ENCODE measurements around the gene RCAN1. TPM values are rescaled to one million over a fixed set of nuclear protein-coding genes. Genes with fewer than 3 reads are reported as not detected.

The RCAN1 gene
- total RNA-seq, 1 donor from 2014 or later, result 57.5 TPM

DNA sequence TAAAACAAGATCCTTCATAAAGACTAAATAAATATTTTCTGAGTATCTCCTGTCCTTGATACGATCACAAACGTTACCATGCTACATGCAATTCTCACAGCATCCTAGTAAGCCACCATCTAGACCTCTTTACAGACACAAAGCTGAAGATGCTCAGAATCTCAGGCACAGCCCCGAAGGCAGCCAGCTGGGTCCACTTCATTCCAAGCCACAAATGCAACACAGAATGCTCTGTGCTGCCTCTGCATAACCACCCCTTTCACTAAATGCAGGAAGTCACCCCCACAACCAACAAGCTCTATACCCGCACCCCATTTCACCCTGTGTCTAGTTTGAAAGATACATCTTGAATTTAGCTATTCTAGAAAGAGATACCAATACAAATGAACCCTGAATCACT lies 12.9 kb downstream of the RCAN1 start:
- no peak for DNase-seq (ENCODE audit: low spot score)

DNA sequence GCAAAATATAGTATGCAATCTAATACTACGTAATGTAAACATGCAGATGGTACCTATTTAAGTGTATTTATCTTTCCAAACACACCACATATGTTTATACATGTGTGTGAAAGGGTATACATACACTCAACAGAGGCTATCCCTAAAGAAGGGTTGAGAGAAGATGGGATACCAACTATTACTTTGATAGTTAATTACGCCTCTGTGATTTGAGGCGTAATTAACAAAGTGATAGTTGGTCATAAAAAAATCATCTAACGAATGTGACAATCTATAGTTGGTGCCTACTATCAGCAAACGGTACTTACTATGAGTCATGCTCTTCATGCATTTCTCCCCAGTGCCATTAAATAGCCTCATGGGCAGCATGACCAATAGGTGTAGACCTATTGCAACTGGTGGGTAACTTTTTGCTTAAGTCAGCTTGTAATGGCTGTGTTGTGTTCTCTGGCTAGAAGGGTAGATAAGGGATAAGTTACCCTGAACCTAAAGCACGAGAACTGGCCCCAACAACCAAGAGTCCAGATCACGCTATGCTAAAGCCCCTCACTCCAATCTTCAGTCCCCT lies 15.3 kb downstream of the RCAN1 start:
- DNase-seq (ENCODE audit: low spot score), result no peak

DNA sequence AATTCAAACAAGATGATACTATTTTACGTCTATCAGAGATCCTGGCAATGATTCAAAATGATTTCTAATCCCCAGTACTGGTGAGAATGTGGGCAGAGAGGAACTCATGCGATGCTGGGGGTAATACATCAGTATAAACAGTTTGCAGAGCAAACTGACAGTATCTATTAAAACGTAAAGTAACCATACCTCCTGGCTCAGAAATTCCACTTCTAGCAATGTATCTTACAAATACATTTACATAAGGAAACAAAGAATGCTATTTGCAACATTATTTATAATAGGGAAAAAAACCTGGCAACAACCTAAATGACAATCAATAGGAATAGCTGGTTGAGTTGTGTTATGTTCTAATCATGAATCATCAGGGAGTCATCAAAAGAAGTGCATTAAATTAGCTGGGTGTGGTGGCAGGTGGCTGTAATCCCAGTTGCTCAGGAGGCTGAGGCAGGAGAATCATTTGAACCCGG lies 15.9 kb downstream of the RCAN1 start:
- no peak for DNase-seq (ENCODE audit: low spot score)

DNA sequence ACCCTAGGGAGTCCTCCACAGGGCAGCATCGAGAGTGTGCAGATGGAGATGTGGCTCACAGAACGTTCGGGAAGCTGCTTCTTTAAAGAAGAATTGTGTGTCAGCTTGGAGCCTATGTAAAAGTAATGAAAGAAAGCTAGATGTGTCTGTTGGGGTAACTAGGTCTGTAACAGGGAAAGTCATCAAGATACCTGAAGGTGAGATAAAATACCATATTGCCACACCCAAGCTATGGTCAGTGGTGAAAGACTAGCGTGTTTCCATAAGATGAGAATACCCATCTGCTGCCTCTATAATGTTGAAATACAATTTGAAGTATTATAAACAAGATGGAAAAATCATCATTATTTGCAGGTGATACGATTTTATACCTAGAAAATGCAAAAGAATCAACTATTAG lies 17.5 kb downstream of the RCAN1 start:
- DNase-seq (ENCODE audit: low spot score), result no peak

DNA sequence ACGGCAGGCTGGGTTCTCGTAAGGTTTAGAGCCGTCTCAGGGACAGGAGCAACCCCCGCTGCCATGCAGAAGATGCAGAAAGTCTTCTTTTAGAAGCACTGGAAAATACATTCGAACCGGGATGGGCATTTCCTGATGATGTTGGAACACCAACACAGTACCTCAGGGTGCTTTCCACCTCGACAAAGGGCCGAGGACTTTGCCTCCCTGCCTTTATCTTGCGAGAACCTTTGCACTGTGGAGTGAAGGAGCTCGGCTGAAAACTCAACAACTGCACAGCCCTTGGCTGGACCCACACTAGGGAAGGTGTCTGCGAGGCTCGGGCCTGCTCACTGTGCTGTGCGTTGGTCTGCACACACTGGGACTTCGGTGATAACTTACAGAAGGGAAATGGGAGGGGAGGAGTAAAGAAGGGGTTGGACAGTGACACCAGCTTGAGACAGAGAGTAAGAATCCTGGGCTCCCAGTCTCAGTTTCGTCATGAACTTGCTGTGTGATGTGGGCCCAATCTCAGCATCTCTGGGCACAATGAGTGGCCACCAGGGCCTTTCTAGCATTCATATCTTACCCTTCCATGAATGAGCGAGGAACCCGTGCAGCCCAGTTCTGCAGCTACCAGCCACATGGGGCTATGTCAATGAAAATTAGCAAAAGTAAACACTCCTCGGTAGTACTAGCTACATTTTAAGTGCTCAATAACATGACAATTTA lies 18.2 kb downstream of the RCAN1 start:
- no peak for DNase-seq (ENCODE audit: low spot score)

DNA sequence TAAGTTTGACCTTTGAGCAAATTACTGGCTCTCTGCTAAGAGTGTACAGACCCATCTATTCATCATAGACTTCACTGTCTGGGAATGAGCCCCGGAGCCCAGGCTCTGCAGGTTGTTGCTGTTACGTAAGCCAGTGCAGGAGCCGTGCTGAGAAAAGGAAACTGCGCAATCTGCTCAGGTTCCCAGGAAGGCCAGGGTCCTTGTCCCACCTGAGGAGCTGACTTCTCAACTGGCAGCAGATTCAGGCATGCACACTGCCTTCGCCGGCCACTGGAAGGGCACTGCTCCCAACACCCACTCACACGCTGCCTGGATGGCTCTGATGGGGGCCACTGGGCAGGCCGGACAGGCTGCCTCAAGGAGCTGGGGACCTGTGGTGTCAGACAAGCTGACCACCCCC lies 19.5 kb downstream of the RCAN1 start:
- DNase-seq (ENCODE audit: low spot score), result no peak

DNA sequence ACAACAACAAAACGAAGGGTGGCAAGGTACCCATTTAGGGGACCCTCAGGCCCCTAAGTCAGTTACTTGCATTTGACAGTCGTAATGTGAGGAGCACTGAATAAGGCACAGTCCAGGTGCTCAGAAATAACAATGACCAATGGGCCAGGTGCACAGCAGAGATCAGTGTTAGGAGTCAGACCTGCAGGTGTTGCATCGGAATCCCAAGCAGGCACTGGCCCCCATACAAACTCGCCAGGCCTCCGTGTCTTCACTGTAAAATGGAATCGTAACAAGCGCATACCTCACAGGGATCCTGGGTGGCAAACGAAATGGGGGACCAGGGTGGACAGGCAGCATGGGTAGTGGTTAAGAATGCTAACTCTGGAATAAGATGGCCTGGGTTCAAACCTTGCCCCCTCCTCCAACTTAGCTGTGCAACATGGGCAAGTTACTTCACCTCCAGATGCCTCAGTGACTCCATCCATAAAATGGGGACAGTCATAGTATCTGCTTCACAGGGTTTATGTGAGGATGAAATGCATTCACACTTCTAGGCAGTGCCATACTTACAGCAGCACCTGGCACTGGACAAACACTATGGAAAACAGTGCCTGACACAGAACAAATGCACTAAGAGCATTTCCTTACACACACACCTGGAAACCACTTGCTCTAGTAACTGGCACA lies 20.2 kb downstream of the RCAN1 start:
- DNase-seq (ENCODE audit: low spot score), result no peak

DNA sequence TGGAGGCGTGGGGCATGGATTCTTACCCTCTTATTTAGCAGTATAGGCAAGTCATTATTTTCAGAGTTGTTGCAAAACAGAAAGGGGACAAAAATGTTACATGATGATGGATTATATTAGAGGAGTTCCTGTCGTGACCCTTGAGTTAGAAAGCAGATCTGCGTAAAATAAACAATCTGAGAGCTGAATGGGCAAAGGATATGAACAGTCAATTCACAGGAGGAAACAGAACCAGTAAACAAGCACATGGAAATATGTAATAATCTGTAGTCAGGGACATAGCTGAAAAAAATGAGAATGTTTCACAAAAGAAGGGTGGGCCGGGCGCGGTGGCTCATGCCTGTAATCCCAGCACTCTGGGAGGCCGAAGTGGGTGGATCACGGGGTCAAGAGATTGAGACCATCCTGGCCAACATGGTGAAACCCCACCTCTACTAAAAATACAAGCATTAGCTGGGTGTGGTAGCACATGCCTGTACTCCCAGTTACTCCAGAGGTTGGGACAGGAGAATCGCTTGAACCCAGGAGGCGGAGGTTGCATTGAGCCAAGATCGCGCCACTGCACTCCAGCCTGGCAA lies 20.9 kb downstream of the RCAN1 start:
- DNase-seq (ENCODE audit: low spot score), result no peak

DNA sequence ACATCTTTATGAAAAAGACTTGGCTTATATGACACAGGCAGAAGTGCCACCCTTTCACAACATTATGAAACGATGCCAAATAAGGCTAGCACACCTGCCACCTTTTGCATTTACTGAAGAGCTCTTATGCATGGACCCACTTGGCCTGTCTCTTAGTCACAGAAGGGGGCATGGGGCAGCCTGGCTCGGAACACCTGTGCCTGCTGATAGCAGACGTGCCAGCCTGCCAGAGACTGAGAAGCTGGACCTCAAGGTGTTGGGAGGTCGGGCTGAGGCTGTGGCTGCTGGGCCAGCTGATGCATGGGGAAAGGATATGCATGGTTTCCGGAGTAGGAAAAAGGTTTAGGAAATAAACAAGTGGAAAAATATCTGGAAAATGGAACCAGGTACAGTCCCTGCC lies 21.5 kb downstream of the RCAN1 start:
- DNase-seq (ENCODE audit: low spot score), result no peak

DNA sequence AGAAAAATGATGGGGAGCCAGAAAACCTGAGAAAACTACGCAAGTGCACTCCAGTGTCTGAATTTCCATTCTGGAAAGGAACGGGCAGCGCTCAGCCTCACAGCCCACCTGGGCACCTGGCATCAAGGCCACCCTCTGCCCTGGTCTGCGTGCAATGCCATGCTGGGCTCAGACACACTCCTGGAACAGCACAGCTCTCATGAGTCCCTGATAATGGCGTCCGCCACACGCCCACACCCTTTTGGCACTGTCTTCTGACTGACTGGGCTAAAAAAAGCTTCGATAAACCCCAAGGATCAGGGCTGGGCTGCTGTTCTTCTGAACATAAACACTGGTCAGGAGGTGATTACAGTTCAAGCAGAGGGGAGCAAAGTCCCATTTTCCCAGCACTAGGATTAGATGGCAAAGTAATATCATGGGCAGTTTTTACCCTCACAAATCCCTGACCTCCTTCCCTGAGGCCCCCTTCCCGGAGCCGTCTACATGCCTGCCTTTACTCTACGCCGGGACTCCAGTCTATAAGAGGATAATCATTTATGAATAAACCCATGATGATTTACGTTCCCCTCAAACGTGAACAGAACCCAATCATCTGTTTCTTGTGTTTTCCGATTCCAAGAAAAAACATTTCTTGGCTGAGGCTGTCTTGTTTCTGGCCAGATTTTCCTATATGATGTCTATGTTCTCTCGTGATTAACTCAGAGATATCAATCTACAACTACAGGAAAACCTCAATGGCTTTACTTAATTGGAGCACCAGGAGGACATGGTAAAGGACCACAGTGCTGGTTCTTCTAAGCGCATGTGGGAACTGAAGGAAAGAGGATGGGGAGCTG lies 22.6 kb downstream of the RCAN1 start:
- DNase-seq (ENCODE audit: low spot score), result no peak

DNA sequence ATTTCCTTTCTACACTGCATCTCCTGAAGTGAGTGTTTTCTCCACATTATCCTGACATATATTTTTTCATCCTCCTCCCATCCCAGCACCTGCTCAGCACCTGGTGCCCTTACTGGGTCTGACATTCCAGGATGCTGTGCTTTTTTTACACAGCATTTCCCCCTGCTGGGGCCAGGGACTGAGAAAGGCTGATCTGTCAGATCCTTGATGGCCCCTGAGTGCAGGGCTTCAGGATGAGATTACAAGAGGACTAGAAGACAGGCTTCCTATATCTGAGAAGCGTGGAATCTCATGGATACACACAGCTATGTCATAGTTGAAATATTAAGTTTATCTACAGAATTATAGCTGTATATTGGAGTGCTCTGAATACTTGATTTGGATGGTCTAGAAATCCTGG lies 24.4 kb downstream of the RCAN1 start:
- DNase-seq (ENCODE audit: low spot score), result no peak

DNA sequence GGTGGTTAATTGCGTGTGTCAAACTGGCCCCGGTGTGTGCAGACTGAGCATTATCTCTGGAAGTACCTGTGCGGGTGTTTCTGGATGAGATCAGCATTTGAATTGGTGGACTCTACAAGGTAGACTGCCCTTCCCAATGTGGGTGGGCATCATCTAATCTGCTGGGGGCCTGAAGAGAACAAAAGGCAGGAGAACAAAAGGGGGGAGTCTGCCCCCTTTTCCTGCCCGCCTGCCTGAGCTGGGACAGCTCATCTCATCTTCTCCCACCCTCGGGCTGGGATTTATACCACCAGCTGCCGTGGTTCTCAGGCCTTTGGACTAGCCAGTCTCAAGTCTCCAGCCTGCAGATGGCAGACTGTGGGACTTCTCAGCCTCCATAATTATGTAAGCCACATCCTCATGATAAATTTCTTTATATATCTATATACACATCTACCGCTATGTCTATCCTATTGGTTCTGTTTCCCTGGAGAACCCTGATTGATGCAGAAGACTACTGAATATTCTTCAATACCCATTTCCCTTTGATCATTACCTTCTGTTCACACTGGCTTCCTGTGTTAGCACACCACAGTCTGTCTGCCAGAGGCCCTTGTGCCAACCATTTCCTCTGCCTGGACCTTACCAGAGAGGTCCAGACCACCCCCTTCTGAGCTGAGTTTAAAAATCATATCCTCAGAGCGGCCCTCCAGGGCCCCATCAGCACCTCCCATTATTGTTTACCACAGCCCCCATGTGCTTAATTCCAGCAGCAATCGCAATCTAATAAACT lies 25.2 kb downstream of the RCAN1 start:
- DNase-seq (ENCODE audit: low spot score), result no peak

DNA sequence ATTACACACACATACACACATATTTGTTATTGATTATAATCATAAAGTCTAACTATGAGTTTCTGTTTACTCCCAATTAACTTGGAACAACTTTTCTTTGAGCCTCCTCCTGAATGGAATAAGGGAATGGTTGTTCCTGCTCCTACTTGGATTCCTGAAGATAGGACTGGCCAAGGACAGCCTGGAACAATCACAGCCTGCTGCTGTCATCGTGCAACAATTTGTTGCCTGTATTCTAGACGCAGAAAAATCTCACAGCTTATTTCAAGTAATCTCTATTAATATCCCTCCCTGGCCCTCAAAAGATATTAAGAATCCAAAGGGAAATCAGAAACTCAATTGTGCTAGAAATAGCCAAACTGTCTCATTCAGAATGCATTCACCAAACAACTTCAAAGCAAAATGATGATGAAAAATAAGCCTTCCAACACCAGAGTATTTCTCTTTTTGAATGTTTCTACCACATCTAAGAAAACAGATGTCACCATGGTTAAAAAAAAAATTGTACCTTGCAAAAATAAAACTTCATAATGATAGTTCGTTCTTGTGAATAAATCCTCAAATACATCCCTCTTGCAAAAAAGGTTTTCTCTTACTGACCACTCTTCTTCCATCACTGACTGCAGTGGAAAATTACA lies 30.9 kb downstream of the RCAN1 start:
- DNase-seq (ENCODE audit: low spot score), result no peak

DNA sequence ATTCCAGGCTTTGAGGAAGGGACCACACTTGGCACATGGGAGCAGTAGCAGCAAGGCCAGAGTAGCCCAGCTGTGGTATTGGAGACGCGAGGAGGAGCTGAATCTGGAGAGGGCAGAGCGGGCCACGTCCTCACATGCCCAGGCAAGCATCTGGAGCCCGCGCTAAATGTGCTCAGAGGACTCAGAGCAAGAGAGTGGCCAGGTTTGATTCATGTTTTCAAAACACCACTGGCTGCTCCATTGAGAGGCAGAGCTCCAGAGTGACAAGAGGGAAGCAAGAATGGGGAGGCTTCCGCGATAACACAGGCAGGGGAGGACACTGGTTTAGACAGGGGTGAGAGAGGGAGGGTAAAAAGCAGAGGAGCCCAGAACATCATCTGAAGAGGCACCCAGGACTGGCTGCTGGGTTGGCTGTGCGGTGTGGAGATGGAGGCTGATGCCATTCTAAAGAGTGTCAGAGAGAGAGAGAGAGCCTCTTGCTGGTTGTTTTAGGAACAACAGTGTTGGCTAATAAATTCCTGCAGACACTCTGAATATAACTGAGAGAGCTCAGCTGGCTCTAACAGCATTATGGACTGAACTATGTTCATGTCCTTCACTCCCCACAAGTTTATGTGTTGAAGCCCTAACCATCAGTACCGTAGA lies 32.3 kb downstream of the RCAN1 start:
- no peak for DNase-seq (ENCODE audit: low spot score)

DNA sequence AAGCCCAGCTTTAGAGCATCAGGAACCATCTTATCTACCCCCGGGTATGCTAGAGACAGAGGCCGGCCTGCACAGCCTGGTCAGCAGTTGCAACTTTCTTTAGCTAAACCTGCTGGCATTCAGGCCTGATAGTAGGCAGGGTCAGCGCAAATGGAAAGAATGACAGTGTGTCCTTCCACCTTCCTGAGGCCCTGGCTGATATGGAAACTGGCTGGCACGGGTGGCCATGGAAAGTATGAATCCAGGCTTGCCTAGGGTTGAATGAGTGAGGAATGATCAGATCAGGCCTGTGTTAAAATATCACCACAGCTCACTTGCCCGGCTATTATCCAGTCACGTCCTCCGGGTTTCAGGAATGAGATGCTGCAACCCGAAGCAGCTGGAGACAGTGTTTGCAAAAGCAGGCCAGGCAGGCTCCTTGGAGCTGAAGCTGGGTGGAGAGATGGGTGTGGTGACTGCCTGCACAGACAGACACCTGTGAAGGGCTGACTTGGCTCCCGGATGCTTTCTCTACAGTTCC lies 34.7 kb downstream of the RCAN1 start:
- DNase-seq (ENCODE audit: low spot score), result no peak

DNA sequence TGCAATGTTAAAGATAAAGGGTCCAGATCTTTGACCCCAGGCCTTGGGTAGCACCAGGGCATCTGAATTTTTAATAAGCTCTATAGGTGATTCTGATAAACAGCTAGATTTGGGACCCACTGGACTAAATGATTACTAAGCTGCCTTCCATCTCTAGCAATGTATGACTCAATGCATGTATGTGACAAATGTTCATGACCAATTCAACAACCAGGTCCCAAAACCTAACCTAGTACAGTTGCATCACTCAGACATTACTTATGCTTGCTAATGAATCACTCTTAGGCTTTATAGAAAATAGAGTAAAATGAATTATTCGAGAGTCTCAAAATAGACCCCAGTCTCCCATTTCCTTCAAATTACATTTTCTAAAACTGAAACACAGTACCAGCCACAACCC lies 35.5 kb downstream of the RCAN1 start:
- DNase-seq (ENCODE audit: low spot score), result no peak

DNA sequence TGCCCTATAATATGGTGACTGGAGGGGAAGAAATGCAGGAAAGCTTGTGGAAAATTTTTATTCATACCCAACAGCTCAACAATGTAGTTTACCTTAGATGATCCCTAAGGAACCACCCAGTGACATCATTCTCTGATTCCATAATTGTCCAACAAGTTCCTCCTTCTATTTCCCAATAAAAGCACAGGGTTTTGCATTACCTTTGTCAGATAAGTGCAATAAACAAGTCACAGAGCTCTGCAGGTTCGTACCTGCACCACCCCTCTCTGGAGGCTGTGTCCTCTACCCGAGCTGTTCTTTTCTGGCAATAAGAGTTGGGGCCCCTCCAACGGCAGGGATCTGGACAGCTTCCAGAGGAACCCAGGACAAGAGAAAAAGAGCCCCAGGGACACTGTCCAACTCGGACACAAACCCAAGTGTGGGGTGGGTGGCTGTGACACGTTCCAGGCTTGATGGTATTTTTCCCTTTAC lies 38.8 kb downstream of the RCAN1 start:
- no peak for DNase-seq (ENCODE audit: low spot score)

DNA sequence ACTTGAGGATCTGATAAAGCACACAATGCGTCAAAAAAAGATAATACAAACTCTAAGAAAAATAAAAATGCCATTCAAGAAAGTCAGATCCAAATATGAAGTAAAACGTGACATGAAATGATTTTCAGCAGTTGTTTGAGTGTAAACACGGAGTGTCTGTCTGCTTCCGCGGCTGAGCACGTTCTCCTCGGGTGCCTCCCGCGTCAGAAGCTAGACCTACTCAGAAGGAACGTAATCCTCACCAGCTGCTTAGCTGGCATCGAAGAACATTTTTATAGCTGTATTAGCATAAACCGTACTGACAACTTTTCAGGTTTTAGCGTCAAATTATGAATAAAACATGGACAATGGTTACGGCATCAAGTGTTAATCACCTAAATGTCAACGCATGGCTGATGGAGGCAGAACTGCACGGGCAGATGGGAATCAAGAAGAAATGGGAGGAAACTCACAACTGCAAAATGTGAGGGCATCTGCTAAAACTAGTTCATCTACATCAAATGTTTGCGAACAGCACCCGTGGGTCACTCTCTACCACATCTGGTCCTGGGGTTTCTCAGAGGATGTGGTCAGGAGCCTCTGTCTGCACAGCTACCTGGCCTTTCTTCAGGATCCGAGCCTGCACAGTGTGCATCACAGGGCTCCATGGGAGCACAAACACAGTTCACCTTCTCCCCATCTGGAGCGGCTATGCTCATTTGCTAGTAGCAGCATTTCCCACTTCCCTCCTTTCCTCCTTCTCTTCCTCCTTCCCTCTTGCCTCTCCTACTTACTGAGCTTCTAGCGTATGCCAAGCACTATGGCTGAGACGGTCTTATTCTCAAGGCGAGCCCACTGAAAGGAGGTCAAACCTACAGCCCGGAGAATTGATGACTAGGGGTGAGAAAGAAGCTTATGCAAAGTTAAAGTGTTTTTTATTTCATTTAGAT lies 40.0 kb downstream of the RCAN1 start:
- no peak for DNase-seq (ENCODE audit: low spot score)

All from mesenteric fat pad (tissue), 1 donor.